ENCODE results near the gene ZNF214. TPM values are rescaled to one million over a fixed set of nuclear protein-coding genes. Genes with fewer than 3 reads are reported as not detected.

The ZNF214 gene
- total and polyA plus RNA-seq, 4 donors: 0.96 to 14.1 (median 2.9) TPM

GRCh38 chr11:7057641-7058040, 37.5 kb upstream of the ZNF214 start:
- ATAC-seq (ENCODE audit: insufficient read depth, low FRiP score) (no peak), DNase-seq (peak in 2 of 3 donors; percentile 77 to 86)
- TF ChIP-seq, protein P1, sequence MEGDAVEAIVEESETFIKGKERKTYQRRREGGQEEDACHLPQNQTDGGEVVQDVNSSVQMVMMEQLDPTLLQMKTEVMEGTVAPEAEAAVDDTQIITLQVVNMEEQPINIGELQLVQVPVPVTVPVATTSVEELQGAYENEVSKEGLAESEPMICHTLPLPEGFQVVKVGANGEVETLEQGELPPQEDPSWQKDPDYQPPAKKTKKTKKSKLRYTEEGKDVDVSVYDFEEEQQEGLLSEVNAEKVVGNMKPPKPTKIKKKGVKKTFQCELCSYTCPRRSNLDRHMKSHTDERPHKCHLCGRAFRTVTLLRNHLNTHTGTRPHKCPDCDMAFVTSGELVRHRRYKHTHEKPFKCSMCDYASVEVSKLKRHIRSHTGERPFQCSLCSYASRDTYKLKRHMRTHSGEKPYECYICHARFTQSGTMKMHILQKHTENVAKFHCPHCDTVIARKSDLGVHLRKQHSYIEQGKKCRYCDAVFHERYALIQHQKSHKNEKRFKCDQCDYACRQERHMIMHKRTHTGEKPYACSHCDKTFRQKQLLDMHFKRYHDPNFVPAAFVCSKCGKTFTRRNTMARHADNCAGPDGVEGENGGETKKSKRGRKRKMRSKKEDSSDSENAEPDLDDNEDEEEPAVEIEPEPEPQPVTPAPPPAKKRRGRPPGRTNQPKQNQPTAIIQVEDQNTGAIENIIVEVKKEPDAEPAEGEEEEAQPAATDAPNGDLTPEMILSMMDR (IDR thresholded peaks at IDR 0.05; ENCODE audit: control extremely low read depth, extremely low read depth): no peak
- no peaks in the 10 kb centered on the region for H3K9me3 ChIP-seq (ENCODE audit: control insufficient read depth in 4 of 4, insufficient read depth in 3 of 4, low read length in 3 of 4)
- no peak overlapping the region for H3K9ac ChIP-seq (ENCODE audit: insufficient read depth in 1 of 2, low read length in 2 of 2)
- H3K27me3 ChIP-seq (ENCODE audit: control insufficient read depth in 3 of 3, insufficient read depth in 3 of 3, low read length in 2 of 3): no peaks in the 10 kb centered on the region
- no peak overlapping the region for H3K27ac ChIP-seq (ENCODE audit: low read depth in 1 of 2, low read length in 1 of 2)
- H3K4me3 ChIP-seq: no peak overlapping the region
- H3K36me3 ChIP-seq (ENCODE audit: control insufficient read depth in 4 of 4, insufficient read depth in 4 of 4, low read length in 4 of 4): no peaks in the 10 kb centered on the region
- 36 to 46% methylated on average over 2 of the region's 2 CpGs for WGBS, 2 donors
- H3K4me1 ChIP-seq (ENCODE audit: control insufficient read depth in 5 of 5, insufficient read depth in 5 of 5, low read length in 5 of 5): peaks cover 0 to 18% (median 0%) of the 10 kb centered on the region in 5 donors

GRCh38 chr11:7056828-7057513, 36.8 kb upstream of the ZNF214 start:
- 63 to 73% methylated on average over 6 of the region's 6 CpGs for WGBS, 2 donors
- H3K27me3 ChIP-seq (ENCODE audit: control insufficient read depth in 3 of 3, insufficient read depth in 3 of 3, low read length in 2 of 3): no peaks in the 10 kb centered on the region
- no peak overlapping the region for H3K4me3 ChIP-seq
- no peaks in the 10 kb centered on the region for H3K9me3 ChIP-seq (ENCODE audit: control insufficient read depth in 4 of 4, insufficient read depth in 3 of 4, low read length in 3 of 4)
- no peaks in the 10 kb centered on the region for H3K36me3 ChIP-seq (ENCODE audit: control insufficient read depth in 4 of 4, insufficient read depth in 4 of 4, low read length in 4 of 4)
- ATAC-seq (ENCODE audit: insufficient read depth, low FRiP score) (no peak), DNase-seq (peak in 2 of 3 donors; percentile 28 to 41)
- H3K9ac ChIP-seq (ENCODE audit: insufficient read depth in 1 of 2, low read length in 2 of 2): no peak overlapping the region
- H3K27ac ChIP-seq (ENCODE audit: low read depth in 1 of 2, low read length in 1 of 2): no peak overlapping the region
- H3K4me1 ChIP-seq (ENCODE audit: control insufficient read depth in 5 of 5, insufficient read depth in 5 of 5, low read length in 5 of 5): peaks cover 0 to 18% (median 0%) of the 10 kb centered on the region in 5 donors
- TF ChIP-seq, protein P1 (IDR thresholded peaks at IDR 0.05; ENCODE audit: control extremely low read depth, extremely low read depth): no peak

GRCh38 chr11:7050191-7050590, 30.0 kb upstream of the ZNF214 start:
- Histone ChIP-seq H3K4me1 (ENCODE audit: control insufficient read depth in 5 of 5, insufficient read depth in 5 of 5, low read length in 5 of 5) (no peaks in the 10 kb centered on the region), H3K9me3 (ENCODE audit: control insufficient read depth in 4 of 4, insufficient read depth in 3 of 4, low read length in 3 of 4) (no peaks in the 10 kb centered on the region), H3K4me3 (no peak overlapping the region), H3K9ac (ENCODE audit: insufficient read depth in 1 of 2, low read length in 2 of 2) (no peak overlapping the region), H3K36me3 (ENCODE audit: control insufficient read depth in 4 of 4, insufficient read depth in 4 of 4, low read length in 4 of 4) (no peaks in the 10 kb centered on the region), H3K27ac (ENCODE audit: low read depth in 1 of 2, low read length in 1 of 2) (no peak overlapping the region), H3K27me3 (ENCODE audit: control insufficient read depth in 3 of 3, insufficient read depth in 3 of 3, low read length in 2 of 3) (no peaks in the 10 kb centered on the region)
- 93 to 94% methylated on average over 1 of the region's 1 CpG for WGBS, 2 donors
- TF ChIP-seq, protein P1 (IDR thresholded peaks at IDR 0.05; ENCODE audit: control extremely low read depth, extremely low read depth): no peak
- no peak for DNase-seq
- ATAC-seq (ENCODE audit: insufficient read depth, low FRiP score): no peak
